ENCODE data around the gene GPR146. TPM values are rescaled to one million over a fixed set of nuclear protein-coding genes. Genes with fewer than 3 reads are reported as not detected.

GPR146 gene
- total and polyA plus RNA-seq, 9 of the 15 experiments (the other 6 are each of a cell fraction or from before 2014, with no cell fraction given) = 0.22 to 3.6 (median 0.64) TPM; not detected in 2

DNA sequence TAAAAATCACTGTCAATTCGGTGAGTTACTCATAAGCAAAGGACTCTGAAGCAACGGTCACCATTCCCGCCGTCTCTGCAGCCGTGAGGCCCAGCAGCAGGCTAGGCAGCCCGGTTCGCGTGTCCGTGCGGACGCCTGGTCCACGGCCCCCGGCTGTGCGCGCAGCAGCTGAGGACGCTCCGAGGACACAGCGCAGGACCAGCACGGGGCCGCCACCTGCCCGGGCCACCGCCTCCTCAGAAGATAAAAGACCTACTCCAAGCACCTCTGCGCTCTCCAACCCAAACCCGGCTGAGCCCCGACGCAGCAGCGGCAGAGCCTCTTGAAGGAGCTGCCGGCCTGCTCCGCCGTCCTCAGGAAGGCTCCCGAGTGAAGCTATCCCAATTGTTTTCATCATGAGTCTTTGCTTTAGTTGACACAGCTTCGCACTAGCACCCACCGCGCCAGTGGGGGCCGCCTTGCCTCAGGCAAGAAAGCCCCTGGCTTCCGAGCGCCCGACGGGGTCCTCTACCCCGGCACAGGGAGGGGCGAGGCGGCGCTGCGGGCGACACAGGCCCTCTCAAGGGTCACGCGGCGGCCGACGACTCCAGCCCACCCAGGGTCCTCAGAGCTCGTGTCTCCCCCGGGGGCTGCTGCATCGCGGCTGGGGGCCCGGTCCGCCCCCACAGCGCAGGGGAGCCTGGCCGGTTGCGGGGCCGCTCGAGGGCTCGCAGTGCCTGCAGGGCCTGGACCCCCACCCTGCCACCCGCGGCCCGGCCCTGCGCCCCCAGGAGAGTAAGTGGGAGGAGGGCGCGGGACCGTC is 16.9 kb upstream of the GPR146 start (continued):
- TF ChIP-seq ZC3H4 (CRISPR knock-in tag; IDR thresholded peaks at IDR 0.05; ENCODE audit: borderline replicate concordance) (no peak), ETV6 (IDR thresholded peaks at IDR 0.05; ENCODE audit: borderline replicate concordance in 1 of 2, low read depth in 2 of 2, low read length in 1 of 2) (no peak), ETV6 (CRISPR knock-in tag; IDR thresholded peaks at IDR 0.05; ENCODE audit: borderline replicate concordance) (no peak), ZNF316 (IDR thresholded peaks at IDR 0.05) (no peak), CC2D1A (IDR thresholded peaks at IDR 0.05) (no peak), PYGO2 (tag; IDR thresholded peaks at IDR 0.05) (no peak), BRCA1 (IDR thresholded peaks at IDR 0.05) (no peak), BRCA1 (CRISPR knock-in tag; IDR thresholded peaks at IDR 0.05) (no peak), POLR2H (tag; IDR thresholded peaks at IDR 0.05; ENCODE audit: low read depth) (no peak), ZNF354B (CRISPR knock-in tag; IDR thresholded peaks at IDR 0.05) (no peak), CHD4 (IDR thresholded peaks at IDR 0.05; ENCODE audit: insufficient read depth, insufficient replicate concordance, low read depth, low read length, poor library complexity, severe bottlenecking) (no peak)
- TF ChIP-seq, protein P1, sequence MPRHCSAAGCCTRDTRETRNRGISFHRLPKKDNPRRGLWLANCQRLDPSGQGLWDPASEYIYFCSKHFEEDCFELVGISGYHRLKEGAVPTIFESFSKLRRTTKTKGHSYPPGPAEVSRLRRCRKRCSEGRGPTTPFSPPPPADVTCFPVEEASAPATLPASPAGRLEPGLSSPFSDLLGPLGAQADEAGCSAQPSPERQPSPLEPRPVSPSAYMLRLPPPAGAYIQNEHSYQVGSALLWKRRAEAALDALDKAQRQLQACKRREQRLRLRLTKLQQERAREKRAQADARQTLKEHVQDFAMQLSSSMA (CRISPR knock-in tag; IDR thresholded peaks at IDR 0.05) = no peak
- TF ChIP-seq, protein P2, sequence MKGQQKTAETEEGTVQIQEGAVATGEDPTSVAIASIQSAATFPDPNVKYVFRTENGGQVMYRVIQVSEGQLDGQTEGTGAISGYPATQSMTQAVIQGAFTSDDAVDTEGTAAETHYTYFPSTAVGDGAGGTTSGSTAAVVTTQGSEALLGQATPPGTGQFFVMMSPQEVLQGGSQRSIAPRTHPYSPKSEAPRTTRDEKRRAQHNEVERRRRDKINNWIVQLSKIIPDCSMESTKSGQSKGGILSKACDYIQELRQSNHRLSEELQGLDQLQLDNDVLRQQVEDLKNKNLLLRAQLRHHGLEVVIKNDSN (CRISPR knock-in tag; IDR thresholded peaks at IDR 0.05) = peak; percentile 45; the same call in 1 of the 2 replicates
- TF ChIP-seq, protein P3, sequence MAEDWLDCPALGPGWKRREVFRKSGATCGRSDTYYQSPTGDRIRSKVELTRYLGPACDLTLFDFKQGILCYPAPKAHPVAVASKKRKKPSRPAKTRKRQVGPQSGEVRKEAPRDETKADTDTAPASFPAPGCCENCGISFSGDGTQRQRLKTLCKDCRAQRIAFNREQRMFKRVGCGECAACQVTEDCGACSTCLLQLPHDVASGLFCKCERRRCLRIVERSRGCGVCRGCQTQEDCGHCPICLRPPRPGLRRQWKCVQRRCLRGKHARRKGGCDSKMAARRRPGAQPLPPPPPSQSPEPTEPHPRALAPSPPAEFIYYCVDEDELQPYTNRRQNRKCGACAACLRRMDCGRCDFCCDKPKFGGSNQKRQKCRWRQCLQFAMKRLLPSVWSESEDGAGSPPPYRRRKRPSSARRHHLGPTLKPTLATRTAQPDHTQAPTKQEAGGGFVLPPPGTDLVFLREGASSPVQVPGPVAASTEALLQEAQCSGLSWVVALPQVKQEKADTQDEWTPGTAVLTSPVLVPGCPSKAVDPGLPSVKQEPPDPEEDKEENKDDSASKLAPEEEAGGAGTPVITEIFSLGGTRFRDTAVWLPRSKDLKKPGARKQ (CRISPR knock-in tag; IDR thresholded peaks at IDR 0.05) = no peak
- TF ChIP-seq, protein P4, sequence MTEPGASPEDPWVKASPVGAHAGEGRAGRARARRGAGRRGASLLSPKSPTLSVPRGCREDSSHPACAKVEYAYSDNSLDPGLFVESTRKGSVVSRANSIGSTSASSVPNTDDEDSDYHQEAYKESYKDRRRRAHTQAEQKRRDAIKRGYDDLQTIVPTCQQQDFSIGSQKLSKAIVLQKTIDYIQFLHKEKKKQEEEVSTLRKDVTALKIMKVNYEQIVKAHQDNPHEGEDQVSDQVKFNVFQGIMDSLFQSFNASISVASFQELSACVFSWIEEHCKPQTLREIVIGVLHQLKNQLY (CRISPR knock-in tag; conservative IDR thresholded peaks at IDR 0.05) = no peak
- TF ChIP-seq, protein P5, sequence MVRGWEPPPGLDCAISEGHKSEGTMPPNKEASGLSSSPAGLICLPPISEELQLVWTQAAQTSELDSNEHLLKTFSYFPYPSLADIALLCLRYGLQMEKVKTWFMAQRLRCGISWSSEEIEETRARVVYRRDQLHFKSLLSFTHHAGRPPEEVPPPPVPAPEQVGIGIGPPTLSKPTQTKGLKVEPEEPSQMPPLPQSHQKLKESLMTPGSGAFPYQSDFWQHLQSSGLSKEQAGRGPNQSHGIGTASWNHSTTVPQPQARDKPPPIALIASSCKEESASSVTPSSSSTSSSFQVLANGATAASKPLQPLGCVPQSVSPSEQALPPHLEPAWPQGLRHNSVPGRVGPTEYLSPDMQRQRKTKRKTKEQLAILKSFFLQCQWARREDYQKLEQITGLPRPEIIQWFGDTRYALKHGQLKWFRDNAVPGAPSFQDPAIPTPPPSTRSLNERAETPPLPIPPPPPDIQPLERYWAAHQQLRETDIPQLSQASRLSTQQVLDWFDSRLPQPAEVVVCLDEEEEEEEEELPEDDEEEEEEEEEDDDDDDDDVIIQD (CRISPR knock-in tag; IDR thresholded peaks at IDR 0.05) = no peak
- TF ChIP-seq, protein P6, sequence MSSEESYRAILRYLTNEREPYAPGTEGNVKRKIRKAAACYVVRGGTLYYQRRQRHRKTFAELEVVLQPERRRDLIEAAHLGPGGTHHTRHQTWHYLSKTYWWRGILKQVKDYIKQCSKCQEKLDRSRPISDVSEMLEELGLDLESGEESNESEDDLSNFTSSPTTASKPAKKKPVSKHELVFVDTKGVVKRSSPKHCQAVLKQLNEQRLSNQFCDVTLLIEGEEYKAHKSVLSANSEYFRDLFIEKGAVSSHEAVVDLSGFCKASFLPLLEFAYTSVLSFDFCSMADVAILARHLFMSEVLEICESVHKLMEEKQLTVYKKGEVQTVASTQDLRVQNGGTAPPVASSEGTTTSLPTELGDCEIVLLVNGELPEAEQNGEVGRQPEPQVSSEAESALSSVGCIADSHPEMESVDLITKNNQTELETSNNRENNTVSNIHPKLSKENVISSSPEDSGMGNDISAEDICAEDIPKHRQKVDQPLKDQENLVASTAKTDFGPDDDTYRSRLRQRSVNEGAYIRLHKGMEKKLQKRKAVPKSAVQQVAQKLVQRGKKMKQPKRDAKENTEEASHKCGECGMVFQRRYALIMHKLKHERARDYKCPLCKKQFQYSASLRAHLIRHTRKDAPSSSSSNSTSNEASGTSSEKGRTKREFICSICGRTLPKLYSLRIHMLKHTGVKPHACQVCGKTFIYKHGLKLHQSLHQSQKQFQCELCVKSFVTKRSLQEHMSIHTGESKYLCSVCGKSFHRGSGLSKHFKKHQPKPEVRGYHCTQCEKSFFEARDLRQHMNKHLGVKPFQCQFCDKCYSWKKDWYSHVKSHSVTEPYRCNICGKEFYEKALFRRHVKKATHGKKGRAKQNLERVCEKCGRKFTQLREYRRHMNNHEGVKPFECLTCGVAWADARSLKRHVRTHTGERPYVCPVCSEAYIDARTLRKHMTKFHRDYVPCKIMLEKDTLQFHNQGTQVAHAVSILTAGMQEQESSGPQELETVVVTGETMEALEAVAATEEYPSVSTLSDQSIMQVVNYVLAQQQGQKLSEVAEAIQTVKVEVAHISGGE (CRISPR knock-in tag; IDR thresholded peaks at IDR 0.05) = no peak
